Measurements from ENCODE around the gene OR6B1.

DNA sequence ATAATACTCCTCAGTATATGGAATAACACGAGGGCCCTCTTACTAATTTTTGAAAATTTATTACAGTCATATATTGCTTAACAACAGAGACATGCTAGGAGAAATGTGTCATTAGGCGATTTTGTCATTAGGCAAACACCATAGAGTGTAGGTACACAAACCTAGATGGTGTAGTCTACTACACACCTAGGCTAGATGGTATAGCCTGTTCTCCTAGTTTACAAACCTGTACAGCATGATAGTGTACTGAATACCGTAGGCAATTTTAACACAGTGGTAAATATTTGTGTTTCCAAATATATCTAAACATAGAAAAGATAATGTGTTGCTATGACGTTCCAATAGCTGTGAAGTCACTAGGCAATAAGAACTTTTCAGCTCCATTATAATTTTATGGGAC, 32.7 kb upstream of the OR6B1 start:
- TF ChIP-seq EZH2 (IDR thresholded peaks at IDR 0.05; ENCODE audit: borderline replicate concordance, insufficient read depth, low read length, poor library complexity, severe bottlenecking) (no peak), RAD21 (conservative IDR thresholded peaks at IDR 0.05) (no peak), TAF1 (IDR thresholded peaks at IDR 0.05; ENCODE audit: low read depth) (no peak), POLR2AphosphoS5 (IDR thresholded peaks at IDR 0.05) (no peak)
- TF ChIP-seq, protein P1, sequence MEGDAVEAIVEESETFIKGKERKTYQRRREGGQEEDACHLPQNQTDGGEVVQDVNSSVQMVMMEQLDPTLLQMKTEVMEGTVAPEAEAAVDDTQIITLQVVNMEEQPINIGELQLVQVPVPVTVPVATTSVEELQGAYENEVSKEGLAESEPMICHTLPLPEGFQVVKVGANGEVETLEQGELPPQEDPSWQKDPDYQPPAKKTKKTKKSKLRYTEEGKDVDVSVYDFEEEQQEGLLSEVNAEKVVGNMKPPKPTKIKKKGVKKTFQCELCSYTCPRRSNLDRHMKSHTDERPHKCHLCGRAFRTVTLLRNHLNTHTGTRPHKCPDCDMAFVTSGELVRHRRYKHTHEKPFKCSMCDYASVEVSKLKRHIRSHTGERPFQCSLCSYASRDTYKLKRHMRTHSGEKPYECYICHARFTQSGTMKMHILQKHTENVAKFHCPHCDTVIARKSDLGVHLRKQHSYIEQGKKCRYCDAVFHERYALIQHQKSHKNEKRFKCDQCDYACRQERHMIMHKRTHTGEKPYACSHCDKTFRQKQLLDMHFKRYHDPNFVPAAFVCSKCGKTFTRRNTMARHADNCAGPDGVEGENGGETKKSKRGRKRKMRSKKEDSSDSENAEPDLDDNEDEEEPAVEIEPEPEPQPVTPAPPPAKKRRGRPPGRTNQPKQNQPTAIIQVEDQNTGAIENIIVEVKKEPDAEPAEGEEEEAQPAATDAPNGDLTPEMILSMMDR (IDR thresholded peaks at IDR 0.05; ENCODE audit: poor library complexity, severe bottlenecking): no peak

All from neural cell (in vitro differentiated cells).